Body of pancreas (tissue), 4 donors: ENCODE data around the gene HES5. TPM values are rescaled to one million over a fixed set of nuclear protein-coding genes. Genes with fewer than 3 reads are reported as not detected.

Source experiments
- ATAC-seq: fragments of 150-250 bp; one replicate; pipeline ENCODE4 v1.9.1; 2016
- DNase-seq, 4 donors: peaks; one replicate each; pipeline ENCODE4 v3.0.0-alpha.2; 2019
- H3K27ac ChIP-seq, 4 donors: fragments of 200-600 bp; sonication (generic); 1 replicate in 3 of 4; 2 replicates in 1 of 4; pipeline versions ENCODE4 v1.5.1 to v1.6.1; 2016 to 2019; ENCODE audit warnings: mild to moderate bottlenecking in 1 of 4, mixed read lengths in 1 of 4, moderate library complexity in 1 of 4
- H3K27me3 ChIP-seq, 2 donors: fragments of 200-600 bp; sonication (generic); one replicate each; pipeline ENCODE4 v1.6.0; 2016; ENCODE audit warnings: mild to moderate bottlenecking in 1 of 2
- H3K36me3 ChIP-seq, 2 donors: fragments of 200-600 bp; sonication (generic); replicated peaks in 1 of 2; 2 replicates each; pipeline ENCODE4 v1.5.1; 2016; ENCODE audit warnings: low read depth in 2 of 2; ENCODE audit not compliant: insufficient read depth in 1 of 2
- H3K4me1 ChIP-seq: fragments of 200-600 bp; sonication (generic); one replicate; pipeline ENCODE4 v1.6.0; 2016
- H3K4me3 ChIP-seq, 2 donors: fragments of 200-600 bp; sonication (generic); 1 replicate in 1 of 2; 2 replicates in 1 of 2; pipeline ENCODE4 v1.5.1; 2016 to 2019
- H3K9me3 ChIP-seq, 3 donors: fragments of 200-600 bp; sonication (generic); 1 replicate in 2 of 3; 2 replicates in 1 of 3; pipeline ENCODE4 v1.5.1; 2016
- CTCF ChIP-seq, 7 experiments: fragments of 450-650 bp in 4 of 7; fragments of 200-600 bp in 3 of 7; sonication (generic) in 3 of 7; IDR thresholded peaks; one replicate each; pipeline ENCODE4 v1.5.1; 2016 to 2019; ENCODE audit warnings: antibody characterized with exemption in 7 of 7
- POLR2A ChIP-seq, 3 donors: fragments of 450-650 bp; IDR thresholded peaks; one replicate each; pipeline ENCODE4 v1.6.1; 2016; ENCODE audit warnings: antibody characterized with exemption in 3 of 3, mild to moderate bottlenecking in 2 of 3
- WGBS, 2 donors: methylation state at CpG; one replicate each; pipeline ENCODE4 v1.1.5; 2017; 5-methylcytosine and 5-hydroxymethylcytosine counted together
- intact Hi-C: fragments of 100-400 bp; cut with DNase I; formaldehyde crosslinking; loops from one replicate; pipeline ENCODE4 v1.15.1; 2023
- total RNA-seq, 2 donors: library from RNA; depleted of rRNA; stranded (reverse); fragments of >200 nt; gene quantifications; one replicate each; pipeline ENCODE4 v1.1.0, GENCODE V29; 2016

The HES5 gene
- total RNA-seq, 2 donors from 2014 or later = not detected

GRCh38 chr1:2548068-2548589 is 18.1 kb upstream of the HES5 start:
- peak; percentile 61 for ATAC-seq
- Histone ChIP-seq H3K36me3 (no peaks in the 10 kb centered on the region), H3K27me3 (no peaks in the 10 kb centered on the region), H3K4me1 (peaks cover 49% of the 10 kb centered on the region), H3K9me3 (no peaks in the 10 kb centered on the region), H3K4me3 (no peak overlapping the region), H3K27ac (peak overlapping the region; percentile 77 to 96 (median 94))
- TF ChIP-seq CTCF (IDR thresholded peaks at IDR 0.05) (peak; percentile 93 to 96 (median 94)), POLR2A (IDR thresholded peaks at IDR 0.05) (no peak)
- intact Hi-C loops = no loop called here
- DNase-seq = peak; percentile 87 to 90 (median 88)
- WGBS, 2 donors = 7 to 10% methylated on average over 3 to 17 of the region's 17 CpGs

DNA sequence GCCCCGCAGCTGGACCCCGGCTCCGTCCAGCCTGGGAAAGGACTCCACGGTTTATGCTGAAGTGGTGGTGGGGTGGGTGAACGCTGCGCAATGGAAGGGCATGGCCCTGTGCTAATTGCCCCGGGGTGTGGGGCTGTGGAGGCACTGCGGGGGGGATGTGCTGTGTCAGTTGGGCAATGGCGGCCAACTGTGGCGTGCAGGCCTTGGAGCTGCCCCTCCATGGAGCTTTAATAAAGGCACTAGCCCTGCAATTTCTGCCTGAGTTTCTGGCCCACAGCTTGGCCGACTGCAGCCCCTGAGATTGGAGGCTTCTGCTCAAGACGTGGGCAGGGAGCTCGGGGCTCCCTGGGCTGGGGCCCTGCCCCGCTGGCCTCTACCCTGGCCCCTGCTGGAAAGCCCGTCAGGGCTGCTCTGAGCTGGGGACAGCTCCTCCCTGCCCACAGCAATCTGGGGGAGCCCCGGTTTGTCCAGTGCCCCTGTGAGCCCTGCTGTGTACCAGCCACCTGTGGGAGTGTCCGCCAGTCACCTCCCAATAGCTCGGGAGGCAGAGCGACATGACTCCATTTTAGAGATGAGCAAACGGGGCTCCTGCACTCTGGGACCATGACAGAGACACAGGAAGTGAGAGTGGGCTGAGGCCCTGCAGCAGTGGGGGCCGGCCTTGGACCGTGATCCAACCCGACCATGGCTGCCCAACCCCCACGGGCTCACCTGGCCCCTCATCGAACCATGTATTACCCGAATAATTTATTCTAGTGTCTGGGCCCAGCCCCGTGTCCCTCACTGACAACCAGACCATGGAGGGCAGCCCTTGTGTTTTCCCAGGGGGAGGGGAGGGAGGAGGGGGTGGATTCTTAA is 17.4 kb upstream of the HES5 start:
- Histone ChIP-seq H3K27me3 (no peaks in the 10 kb centered on the region), H3K27ac (peak overlapping the region; percentile 77 to 96 (median 94)), H3K4me3 (no peak overlapping the region), H3K4me1 (peaks cover 49% of the 10 kb centered on the region), H3K9me3 (no peaks in the 10 kb centered on the region), H3K36me3 (no peaks in the 10 kb centered on the region)
- no peak for ATAC-seq
- intact Hi-C loops = no loop called here
- 19 to 36% methylated on average over 7 to 27 of the region's 27 CpGs for WGBS, 2 donors
- no peak for DNase-seq
- TF ChIP-seq POLR2A (IDR thresholded peaks at IDR 0.05) (peak in 1 of 3 donors; percentile 53), CTCF (IDR thresholded peaks at IDR 0.05) (no peak)

GRCh38 chr1:2546515-2547209 is 16.6 kb upstream of the HES5 start:
- Histone ChIP-seq H3K27me3 (no peaks in the 10 kb centered on the region), H3K36me3 (no peaks in the 10 kb centered on the region), H3K27ac (peak overlapping the region; percentile 77 to 96 (median 94)), H3K9me3 (no peaks in the 10 kb centered on the region), H3K4me3 (peak overlapping the region; percentile 16 to 48), H3K4me1 (peaks cover 49% of the 10 kb centered on the region)
- intact Hi-C loops = no loop called here
- DNase-seq (peak; percentile 74 to 91 (median 88)), ATAC-seq (peak; percentile 63)
- TF ChIP-seq POLR2A (IDR thresholded peaks at IDR 0.05) = peak in 2 of 3 donors; percentile 31 to 54
- TF ChIP-seq CTCF (IDR thresholded peaks at IDR 0.05) = peak in 4 of 7 experiments; percentile 28 to 46 (median 38)
- 0% methylated on average over 7 to 43 of the region's 52 CpGs for WGBS, 2 donors

DNA sequence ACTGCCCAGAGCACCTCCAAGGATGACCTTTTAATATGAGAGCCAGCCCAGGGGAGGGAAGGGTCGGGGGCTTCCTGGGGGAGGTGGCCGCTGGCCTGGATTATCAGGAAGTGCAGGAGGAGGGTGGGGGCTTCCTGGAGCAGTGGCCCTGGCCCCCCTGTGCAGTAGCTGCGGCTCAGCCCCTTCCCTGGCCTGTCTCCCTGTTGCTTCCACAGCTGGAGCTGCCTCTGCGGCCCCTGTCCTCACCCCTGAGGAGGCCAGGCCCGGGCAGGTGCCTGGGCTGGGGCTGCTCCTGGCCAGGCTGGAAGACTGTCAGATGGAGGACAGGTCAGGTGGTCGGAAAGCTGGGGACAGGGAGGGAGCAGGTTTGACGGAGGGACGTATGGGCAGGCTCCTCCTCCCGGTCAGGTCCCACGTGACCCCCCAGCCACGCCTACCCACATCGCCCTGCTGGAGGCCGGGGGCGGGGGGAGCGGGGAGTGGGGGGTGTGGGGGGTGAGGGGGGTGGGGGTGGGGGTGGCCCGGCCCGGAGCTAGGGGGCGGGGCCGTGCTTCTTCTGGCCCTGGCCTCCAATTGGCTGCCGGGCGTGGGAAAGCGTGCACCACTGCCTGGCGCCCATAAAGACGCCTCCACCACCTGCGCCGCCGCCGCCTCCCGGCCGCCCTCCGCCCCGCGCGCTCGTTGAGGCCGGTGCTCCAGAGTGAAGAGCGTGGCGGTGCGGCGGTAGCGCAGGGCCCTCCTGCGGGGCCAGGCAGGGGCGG is 15.9 kb upstream of the HES5 start:
- no peaks in the 10 kb centered on the region for H3K9me3 ChIP-seq
- peak; percentile 91 to 96 (median 96) for DNase-seq
- peaks cover 49% of the 10 kb centered on the region for H3K4me1 ChIP-seq
- H3K4me3 ChIP-seq = peak overlapping the region; percentile 16 to 48
- peaks cover 0 to 3% of the 10 kb centered on the region in 2 donors for H3K27me3 ChIP-seq
- ATAC-seq = peak; percentile 62
- no peaks in the 10 kb centered on the region for H3K36me3 ChIP-seq
- TF ChIP-seq CTCF (IDR thresholded peaks at IDR 0.05) (no peak), POLR2A (IDR thresholded peaks at IDR 0.05) (peak in 1 of 3 donors; percentile 50)
- 4 to 12% methylated on average over 7 to 37 of the region's 43 CpGs for WGBS, 2 donors
- intact Hi-C loops = no loop called here
- H3K27ac ChIP-seq = peak overlapping the region; percentile 77 to 96 (median 94)
